Astrocyte of the cerebellum (primary cell): ENCODE data around the gene TM4SF5.

Experiments
- DNase-seq: peaks from one replicate; pipeline ENCODE4 v3.0.0-alpha.2; 2011; ENCODE audit warnings: low read depth
- H3K4me3 ChIP-seq: 2 replicates; pipeline ENCODE4 v1.5.1; 2011; ENCODE audit warnings: mild to moderate bottlenecking, low read depth, low read length, moderate library complexity
- in situ Hi-C: cut with HindIII; loops from 2 replicates; pipeline ENCODE4 v1.10.0; 2017; ENCODE audit warnings: low sequenced_read_pairs
- TF ChIP-seq, protein P1 (sequence below): IDR thresholded peaks from 2 replicates; pipeline ENCODE4 v1.5.1; 2012; ENCODE audit warnings: low read length, low read depth, moderate library complexity, mild to moderate bottlenecking; ENCODE audit errors: missing control alignments

Gene TM4SF5

DNA sequence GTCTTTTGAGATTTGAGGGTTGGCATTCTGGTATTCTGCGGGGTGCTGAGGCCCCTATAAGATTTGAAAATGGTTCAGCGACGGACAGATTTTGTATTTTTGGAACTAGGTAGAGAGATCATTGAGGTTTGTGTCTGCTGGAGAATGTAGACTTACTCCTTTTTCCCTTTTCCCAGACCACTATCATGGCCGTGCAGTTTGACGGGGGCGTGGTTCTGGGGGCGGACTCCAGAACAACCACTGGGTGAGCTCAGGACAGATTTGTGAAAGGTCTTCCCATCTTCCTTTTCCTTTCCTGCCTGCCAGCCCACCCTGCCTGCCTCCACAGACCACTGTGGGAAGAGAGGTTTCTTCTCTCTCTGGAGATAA is 24.9 kb downstream of the TM4SF5 start:
- in situ Hi-C loops: no loop called here
- DNase-seq: no peak
- H3K4me3 ChIP-seq: peak overlapping the region; percentile 99
- TF ChIP-seq, protein P1, sequence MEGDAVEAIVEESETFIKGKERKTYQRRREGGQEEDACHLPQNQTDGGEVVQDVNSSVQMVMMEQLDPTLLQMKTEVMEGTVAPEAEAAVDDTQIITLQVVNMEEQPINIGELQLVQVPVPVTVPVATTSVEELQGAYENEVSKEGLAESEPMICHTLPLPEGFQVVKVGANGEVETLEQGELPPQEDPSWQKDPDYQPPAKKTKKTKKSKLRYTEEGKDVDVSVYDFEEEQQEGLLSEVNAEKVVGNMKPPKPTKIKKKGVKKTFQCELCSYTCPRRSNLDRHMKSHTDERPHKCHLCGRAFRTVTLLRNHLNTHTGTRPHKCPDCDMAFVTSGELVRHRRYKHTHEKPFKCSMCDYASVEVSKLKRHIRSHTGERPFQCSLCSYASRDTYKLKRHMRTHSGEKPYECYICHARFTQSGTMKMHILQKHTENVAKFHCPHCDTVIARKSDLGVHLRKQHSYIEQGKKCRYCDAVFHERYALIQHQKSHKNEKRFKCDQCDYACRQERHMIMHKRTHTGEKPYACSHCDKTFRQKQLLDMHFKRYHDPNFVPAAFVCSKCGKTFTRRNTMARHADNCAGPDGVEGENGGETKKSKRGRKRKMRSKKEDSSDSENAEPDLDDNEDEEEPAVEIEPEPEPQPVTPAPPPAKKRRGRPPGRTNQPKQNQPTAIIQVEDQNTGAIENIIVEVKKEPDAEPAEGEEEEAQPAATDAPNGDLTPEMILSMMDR: no peak

DNA sequence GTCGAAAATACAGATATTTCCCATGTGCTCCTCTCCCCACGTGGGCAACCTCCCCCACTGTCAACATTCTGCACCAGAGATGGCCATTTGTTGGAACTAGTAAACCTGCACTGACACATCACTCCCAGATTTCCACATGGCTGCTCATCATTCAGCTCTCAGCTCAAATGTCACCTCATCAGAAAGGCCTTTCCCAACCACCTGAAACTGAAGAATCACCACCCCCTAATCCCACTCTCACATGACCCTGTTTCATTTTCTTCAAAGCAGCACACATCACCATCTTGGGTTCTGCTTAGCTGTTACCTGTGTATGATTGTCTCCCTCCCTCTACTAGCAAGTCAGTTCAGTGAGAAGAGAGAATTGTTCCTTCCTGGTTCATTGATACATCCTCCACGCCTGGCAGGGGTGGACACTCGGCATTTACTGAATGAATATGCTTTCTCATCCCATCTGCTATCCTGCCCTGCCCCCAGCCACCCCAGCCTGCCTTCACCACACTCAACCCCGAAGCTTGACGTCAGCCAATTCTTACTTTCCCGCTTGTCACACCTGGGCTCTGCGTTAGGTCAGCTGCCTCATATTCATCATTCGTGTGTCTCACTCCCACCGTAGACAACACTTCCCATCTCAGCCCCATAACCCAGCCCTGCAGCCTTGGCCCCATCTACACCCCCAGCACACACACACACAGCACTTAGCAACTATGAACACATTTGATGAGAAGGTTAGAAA is 28.9 kb downstream of the TM4SF5 start:
- no peak overlapping the region for H3K4me3 ChIP-seq
- in situ Hi-C loops: no loop called here
- no peak for DNase-seq
- TF ChIP-seq, protein P1: no peak

DNA sequence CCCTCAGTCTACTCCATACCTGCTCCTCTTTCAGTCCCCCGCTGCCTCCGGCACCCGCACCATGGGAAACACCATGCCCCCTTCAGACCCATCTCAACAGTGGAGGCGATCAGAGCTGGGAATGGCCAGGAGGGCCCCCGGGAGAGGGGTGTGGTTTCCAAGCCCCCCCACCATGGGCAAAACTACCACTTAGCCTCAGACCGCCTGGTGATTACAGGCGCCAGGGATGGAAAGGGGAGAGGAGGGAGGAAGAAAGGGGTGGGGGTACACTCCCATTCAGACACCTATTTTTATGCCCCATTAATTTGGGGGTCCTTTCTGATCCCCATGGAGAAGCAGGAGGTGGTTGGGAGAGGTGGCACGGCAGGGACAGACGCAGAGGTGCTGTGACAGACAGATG is 30.5 kb downstream of the TM4SF5 start, which contains the start of gene C17orf114:
C17orf114 (minus strand) TSS at position 101 of the 400 bp plus-strand sequence.
- in situ Hi-C loops: no loop called here
- no peak within 1 kb of the TSS for H3K4me3 ChIP-seq
- TF ChIP-seq, protein P1: no peak
- DNase-seq: no peak

DNA sequence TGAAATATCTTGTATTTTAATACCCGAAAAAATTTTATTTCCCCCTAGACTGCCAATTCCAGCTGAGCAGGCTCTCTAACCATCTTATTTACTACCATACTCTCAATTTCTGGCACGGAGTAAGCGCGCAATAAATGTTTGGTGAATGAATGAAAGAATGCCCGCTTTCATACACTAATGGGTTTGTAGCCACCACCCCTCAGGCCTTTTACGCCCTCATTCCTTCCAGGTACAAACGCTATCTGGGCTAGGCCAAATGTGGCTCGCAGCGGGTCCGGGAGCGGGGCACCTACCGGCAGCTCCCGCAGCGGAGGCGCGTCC is 34.7 kb downstream of the TM4SF5 start:
- no peak for DNase-seq
- H3K4me3 ChIP-seq: peak overlapping the region; percentile 72
- in situ Hi-C loops: no loop called here
- TF ChIP-seq, protein P1: no peak

DNA sequence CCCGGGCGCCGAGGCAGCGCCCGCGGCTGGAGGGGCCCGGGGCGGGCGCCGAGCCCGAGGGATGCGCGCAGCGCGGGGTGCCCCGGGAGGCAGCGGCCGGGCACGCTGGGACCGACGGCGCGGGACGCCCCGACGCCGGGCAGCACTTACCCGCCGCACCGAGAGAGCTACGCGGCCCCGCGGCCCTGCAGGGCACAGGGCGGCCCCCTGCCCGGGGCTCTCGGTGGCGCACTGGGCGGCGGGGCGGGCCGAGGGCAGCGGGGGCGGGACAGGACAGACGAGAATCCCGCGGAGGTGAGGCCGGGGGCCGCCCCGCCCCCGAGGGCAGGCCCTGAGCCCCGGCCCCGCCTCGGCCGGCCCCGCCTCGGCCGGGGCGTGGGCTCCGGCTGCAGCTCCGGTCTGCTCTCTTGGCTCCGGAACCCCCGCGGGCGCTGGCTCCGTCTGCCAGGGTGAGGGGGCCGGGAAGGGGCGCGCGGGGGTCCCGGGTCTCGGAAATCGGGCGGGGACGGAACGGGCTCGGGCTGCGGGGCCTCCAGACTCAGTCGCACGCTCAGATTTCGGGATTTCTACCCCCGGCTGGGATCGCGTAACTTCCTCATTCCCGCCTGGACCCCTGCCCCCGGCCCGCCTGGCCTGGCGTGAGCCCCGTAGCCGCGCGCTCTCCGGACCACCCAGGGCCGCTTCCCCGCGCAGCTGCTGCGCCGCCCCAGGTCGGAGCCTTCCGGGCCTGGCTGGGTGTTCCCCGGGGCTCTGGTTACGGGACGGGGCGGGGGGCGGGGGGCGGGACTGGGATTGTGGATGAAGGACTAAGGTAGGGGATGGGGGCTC is 35.3 kb downstream of the TM4SF5 start, which contains the start of gene PLD2:
PLD2 (plus strand) TSS at position 376 of the 828 bp plus-strand sequence. CDS start 621 bp downstream, outside the sequence.
- TF ChIP-seq, protein P1: no peak
- in situ Hi-C loops: no loop called here
- H3K4me3 ChIP-seq: peak within 1 kb of the TSS; percentile 72
- peak; percentile 29 for DNase-seq

DNA sequence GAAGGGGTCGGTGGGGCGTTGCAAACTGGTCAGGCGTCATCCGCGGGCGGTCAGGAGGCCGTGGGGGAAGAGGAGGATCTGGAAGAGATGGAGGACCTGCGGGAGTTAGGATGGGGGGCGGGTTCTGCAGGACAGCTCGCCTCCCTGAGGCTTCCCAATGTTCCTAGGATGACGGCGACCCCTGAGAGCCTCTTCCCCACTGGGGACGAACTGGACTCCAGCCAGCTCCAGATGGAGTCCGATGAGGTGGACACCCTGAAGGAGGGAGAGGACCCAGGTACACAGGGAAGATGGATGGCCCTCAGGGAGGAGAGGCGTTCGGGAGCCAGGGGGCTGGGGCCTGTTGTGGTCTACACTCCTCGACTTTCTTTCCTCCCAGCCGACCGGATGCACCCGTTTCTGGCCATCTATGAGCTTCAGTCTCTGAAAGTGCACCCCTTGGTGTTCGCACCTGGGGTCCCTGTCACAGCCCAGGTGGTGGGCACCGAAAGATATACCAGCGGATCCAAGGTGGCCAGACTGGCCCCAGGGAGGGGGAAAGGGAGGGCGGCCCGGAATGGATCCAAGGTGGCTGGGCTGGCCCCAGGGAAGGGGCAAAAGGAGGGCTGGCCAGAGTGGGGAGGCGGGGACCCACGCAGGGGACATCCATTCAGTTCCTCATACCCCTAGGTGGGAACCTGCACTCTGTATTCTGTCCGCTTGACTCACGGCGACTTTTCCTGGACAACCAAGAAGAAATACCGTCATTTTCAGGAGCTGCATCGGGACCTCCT is 36.1 kb downstream of the TM4SF5 start:
- in situ Hi-C loops: no loop called here
- no peak for DNase-seq
- TF ChIP-seq, protein P1: no peak
- H3K4me3 ChIP-seq: peak overlapping the region; percentile 72
